CD4-positive, alpha-beta T cell (primary cell): ENCODE results near the gene NUP85. TPM values are rescaled to one million over a fixed set of nuclear protein-coding genes. Genes with fewer than 3 reads are reported as not detected.

Experiments used
- ATAC-seq: fragments of 200-7000 bp; cut with Tn5 transposase; one replicate; pipeline ENCODE4 v1.10.0; 2022; ENCODE audit warnings: mild to moderate bottlenecking; ENCODE audit not compliant: poor library complexity
- CTCF ChIA-PET: fragments of 350-600 bp; sonication (Branson Sonifier 250); formaldehyde crosslinking; loops from one replicate; lab custom pipeline; 2021; ENCODE audit warnings: antibody characterized with exemption, inconsistent platforms; lab: Charles Lee
- POLR2A ChIA-PET: fragments of 350-600 bp; sonication (Branson Sonifier 250); formaldehyde crosslinking; loops from one replicate; lab custom pipeline; 2021; ENCODE audit warnings: antibody characterized with exemption, inconsistent platforms; lab: Charles Lee
- DNase-seq, 14 experiments: peaks; one replicate each; pipeline ENCODE4 v3.0.0-alpha.2; 2013 to 2020; ENCODE audit warnings: mixed read lengths in 2 of 14
- H3K27ac ChIP-seq, 2 donors: one replicate each; pipeline versions ENCODE4 v1.5.1 to v1.7.0; 2013; ENCODE audit warnings: low read length in 2 of 2, low read depth in 1 of 2, mild to moderate bottlenecking in 1 of 2
- H3K27me3 ChIP-seq, 2 experiments: 1 replicate in 1 of 2; 2 replicates in 1 of 2; pipeline versions ENCODE4 v1.6.1 to v1.7.0; 2013; ENCODE audit warnings: low read length in 2 of 2, control low read depth in 1 of 2, mild to moderate bottlenecking in 1 of 2, moderate library complexity in 1 of 2; ENCODE audit not compliant: insufficient read depth in 2 of 2, control insufficient read depth in 1 of 2
- H3K36me3 ChIP-seq: one replicate; pipeline ENCODE4 v1.6.1; 2013; ENCODE audit warnings: low read length, control low read depth; ENCODE audit not compliant: insufficient read depth
- H3K4me1 ChIP-seq: one replicate; pipeline ENCODE4 v1.6.1; 2013; ENCODE audit warnings: low read length, control low read depth; ENCODE audit not compliant: insufficient read depth
- H3K4me3 ChIP-seq: one replicate; pipeline ENCODE4 v1.5.1; 2013; ENCODE audit warnings: mild to moderate bottlenecking, low read length, moderate library complexity
- H3K9me3 ChIP-seq, 2 experiments: 1 replicate in 1 of 2; 2 replicates in 1 of 2; pipeline versions ENCODE4 v1.6.1 to v1.7.0; 2013; ENCODE audit warnings: low read length in 2 of 2, mild to moderate bottlenecking in 2 of 2, control low read depth in 1 of 2, moderate library complexity in 1 of 2; ENCODE audit not compliant: control insufficient read depth in 1 of 2, insufficient read depth in 1 of 2
- H3K27ac Mint-ChIP-seq: one replicate; pipeline ENCODE4 v1.8.0; 2020; ENCODE audit warnings: mixed read lengths
- H3K27me3 Mint-ChIP-seq: one replicate; pipeline ENCODE4 v1.8.0; 2021; ENCODE audit warnings: mixed read lengths
- H3K36me3 Mint-ChIP-seq: one replicate; pipeline ENCODE4 v1.8.0; 2021; ENCODE audit warnings: low read depth, mixed read lengths
- H3K4me1 Mint-ChIP-seq: one replicate; pipeline ENCODE4 v1.8.0; 2021; ENCODE audit warnings: low read depth, mixed read lengths
- H3K4me3 Mint-ChIP-seq: one replicate; pipeline ENCODE4 v1.8.0; 2020; ENCODE audit warnings: mild to moderate bottlenecking, mixed read lengths
- H3K9me3 Mint-ChIP-seq: one replicate; pipeline ENCODE4 v1.8.0; 2020; ENCODE audit warnings: mixed read lengths
- CTCF ChIP-seq: fragments of 200-600 bp; IDR thresholded peaks from one replicate; pipeline ENCODE4 v1.8.0; 2022; ENCODE audit warnings: antibody characterized with exemption, mild to moderate bottlenecking
- intact Hi-C, 2 experiments: fragments of 100-400 bp; cut with DNase I in 1 of 2; cut with micrococcal nuclease in 1 of 2; formaldehyde crosslinking; loops; one replicate each; pipeline versions ENCODE4 v1.15.1 to v1.9.0; 2023 to 2025; cut with DNase I, micrococcal nuclease
- total RNA-seq, 174 experiments: library from RNA in 2 of 174; stranded (reverse) in 2 of 174; gene quantifications; one replicate each; pipeline ENCODE4 v1.2.3 and lab custom pipeline; 2021 to 2026

NUP85 gene
- total RNA-seq, 2 experiments from 2014 or later: 84.7 to 89.2 TPM

GRCh38 chr17:75178453-75178852, 27.0 kb upstream of the NUP85 start:
- no peaks in the 10 kb centered on the region for H3K27me3 Mint-ChIP-seq
- peaks cover 78% of the 10 kb centered on the region for H3K36me3 Mint-ChIP-seq
- Histone ChIP-seq H3K4me3 (no peak overlapping the region), H3K36me3 (peaks cover 57% of the 10 kb centered on the region), H3K27me3 (no peaks in the 10 kb centered on the region), H3K4me1 (peaks cover 31% of the 10 kb centered on the region), H3K27ac (no peak overlapping the region), H3K9me3 (no peaks in the 10 kb centered on the region)
- H3K4me1 Mint-ChIP-seq: peaks cover 40% of the 10 kb centered on the region
- H3K4me3 Mint-ChIP-seq: no peak overlapping the region
- no peak overlapping the region for H3K27ac Mint-ChIP-seq
- ChIA-PET POLR2A (interaction anchor here (0.5 kb wide), 1 partner anchor 12 kb away, joined by 3 read pairs; no protein-coding TSS in a partner anchor), CTCF (interaction anchor here (0.7 kb wide), 1 partner anchor 24 kb away, joined by 3 read pairs; the partner anchor contains the start of gene JPT1)
- ATAC-seq: no peak
- no peaks in the 10 kb centered on the region for H3K9me3 Mint-ChIP-seq
- intact Hi-C loops: loop anchor here in 1 of 2 experiments (10.0 kb wide), 1 partner anchor 214 kb away; no protein-coding TSS in a partner anchor
- peak in 1 of 14 experiments; percentile 9 for DNase-seq
- TF ChIP-seq CTCF: no peak

GRCh38 chr17:75181110-75181509, 24.4 kb upstream of the NUP85 start:
- peaks cover 51% of the 10 kb centered on the region for H3K36me3 Mint-ChIP-seq
- H3K27me3 Mint-ChIP-seq: no peaks in the 10 kb centered on the region
- no peak for TF ChIP-seq CTCF
- intact Hi-C loops: loop anchor here (5.0 kb wide), 4 partner anchors 49 to 434 kb away; partner anchors contain the start of genes ATP5PD (in 1 of the 2), KCTD2 (in 1 of the 2), NHERF1 (in 1 of the 2) and NT5C (in 1 of the 2)
- H3K27ac ChIP-seq: peak overlapping the region; percentile 74 to 94
- ATAC-seq (no peak), DNase-seq (no peak)
- H3K9me3 Mint-ChIP-seq: no peaks in the 10 kb centered on the region
- H3K4me1 ChIP-seq: peaks cover 41% of the 10 kb centered on the region
- H3K4me3 Mint-ChIP-seq: peak overlapping the region; percentile 90
- peak overlapping the region; percentile 87 for H3K27ac Mint-ChIP-seq
- H3K36me3 ChIP-seq: peaks cover 31% of the 10 kb centered on the region
- no peaks in the 10 kb centered on the region for H3K27me3 ChIP-seq
- no peaks in the 10 kb centered on the region for H3K9me3 ChIP-seq
- CTCF ChIA-PET: interaction anchor here (0.6 to 1.3 kb wide), 3 partner anchors 75 to 90 kb away, joined by 3 to 4 read pairs (median 3); partner anchors contain the start of gene MIF4GD
- POLR2A ChIA-PET: interaction anchor here (0.5 to 1.9 kb wide), 9 partner anchors 25 to 608 kb away, joined by 3 to 9 read pairs (median 3); partner anchors contain the start of genes JPT1, MIF4GD and NUP85
- peaks cover 52% of the 10 kb centered on the region for H3K4me1 Mint-ChIP-seq
- H3K4me3 ChIP-seq: peak overlapping the region; percentile 96

- H3K27me3 Mint-ChIP-seq: no peaks in the 10 kb centered on the region
- Histone ChIP-seq H3K36me3 (peaks cover 24% of the 10 kb centered on the region), H3K9me3 (no peaks in the 10 kb centered on the region), H3K4me3 (peak overlapping the region; percentile 96), H3K27me3 (no peaks in the 10 kb centered on the region), H3K4me1 (peaks cover 41% of the 10 kb centered on the region), H3K27ac (peak overlapping the region; percentile 74 to 94)
- peaks cover 48% of the 10 kb centered on the region for H3K4me1 Mint-ChIP-seq
- POLR2A ChIA-PET: interaction anchor here (0.6 to 2.3 kb wide), 10 partner anchors 8 to 607 kb away, joined by 3 to 9 read pairs (median 6); partner anchors contain the start of genes JPT1, MIF4GD, NT5C and NUP85
- peak overlapping the region; percentile 87 for H3K27ac Mint-ChIP-seq
- TF ChIP-seq CTCF: no peak
- CTCF ChIA-PET: interaction anchor here (0.6 to 0.7 kb wide), 2 partner anchors 76 to 89 kb away, joined by 3 read pairs; partner anchors contain the start of gene MIF4GD
- peaks cover 46% of the 10 kb centered on the region for H3K36me3 Mint-ChIP-seq
- no peaks in the 10 kb centered on the region for H3K9me3 Mint-ChIP-seq
- ATAC-seq (peak; percentile 12), DNase-seq (peak; percentile 5 to 73 (median 31))
- intact Hi-C loops: loop anchor here (2.0 to 5.0 kb wide), 7 partner anchors 23 to 434 kb away; partner anchors contain the start of genes ATP5PD (in 1 of the 2), GRB2 (in 1 of the 2), KCTD2 (in 1 of the 2) and MIF4GD (in 1 of the 2)
- H3K4me3 Mint-ChIP-seq: peak overlapping the region; percentile 90
These were observed 23.7 kb upstream of the NUP85 start for GRCh38 chr17:75181608-75182318.
